ENCODE measurements around the gene FKBP14.

DNA sequence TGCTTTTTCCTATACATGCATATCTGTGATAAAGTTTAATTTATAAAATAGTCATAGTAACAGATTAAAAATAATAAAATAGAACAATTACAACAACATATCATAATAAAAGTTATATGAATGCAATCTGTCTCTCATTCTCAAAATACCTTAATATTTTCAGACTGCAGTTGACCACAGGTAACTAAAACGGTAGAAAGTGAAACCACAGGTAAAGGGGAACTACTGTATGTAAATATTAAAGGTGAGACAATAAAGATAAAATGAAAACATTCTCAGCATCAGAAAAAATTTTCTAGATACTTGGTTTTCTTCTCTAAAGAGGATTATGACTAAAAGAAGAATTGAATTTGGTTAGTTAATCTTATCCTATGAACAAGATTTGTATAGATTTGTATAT is 6.0 kb downstream of the FKBP14 start:
- TF ChIP-seq CEBPB (IDR thresholded peaks at IDR 0.05; ENCODE audit: low read depth, low read length) (no peak), KDM1A (IDR thresholded peaks at IDR 0.05; ENCODE audit: borderline replicate concordance, low read length) (no peak), TAF1 (IDR thresholded peaks at IDR 0.05; ENCODE audit: low read depth, low read length) (no peak), POLR2A (IDR thresholded peaks at IDR 0.05; ENCODE audit: control extremely low read depth in 1 of 2, low read depth in 2 of 2, low read length in 2 of 2) (no peak), TEAD4 (IDR thresholded peaks at IDR 0.05; ENCODE audit: low read depth, low read length) (no peak), CTCF (IDR thresholded peaks at IDR 0.05; ENCODE audit: control extremely low read depth in 1 of 3, insufficient read depth in 1 of 3, low read depth in 1 of 3, low read length in 3 of 3) (no peak), EP300 (IDR thresholded peaks at IDR 0.05; ENCODE audit: borderline replicate concordance in 1 of 2, low read depth in 2 of 2, low read length in 2 of 2) (no peak), HDAC6 (IDR thresholded peaks at IDR 0.05; ENCODE audit: low read depth, low read length) (no peak), CREB1 (IDR thresholded peaks at IDR 0.05) (no peak), POLR2AphosphoS5 (IDR thresholded peaks at IDR 0.05; ENCODE audit: low read depth, low read length) (no peak)

All from H1 (cell line).